ENCODE data around the gene DCDC2.

- TF ChIP-seq TAF1 (IDR thresholded peaks at IDR 0.05; ENCODE audit: borderline replicate concordance, insufficient read depth, low read length) (no peak), POLR2AphosphoS5 (IDR thresholded peaks at IDR 0.05; ENCODE audit: low read depth, low read length) (no peak)
Measured at GRCh38 chr6:24306038-24306437, 51.8 kb downstream of the DCDC2 start.

Data from PFSK-1 (cell line).